Measurements from ENCODE around the gene ZC3H8.
"Not testable (repeated sequence)": the region's sequence is repeated elsewhere in the genome, so short reads cannot be mapped to it uniquely, and the experiment has no call there.

Gene ZC3H8

DNA sequence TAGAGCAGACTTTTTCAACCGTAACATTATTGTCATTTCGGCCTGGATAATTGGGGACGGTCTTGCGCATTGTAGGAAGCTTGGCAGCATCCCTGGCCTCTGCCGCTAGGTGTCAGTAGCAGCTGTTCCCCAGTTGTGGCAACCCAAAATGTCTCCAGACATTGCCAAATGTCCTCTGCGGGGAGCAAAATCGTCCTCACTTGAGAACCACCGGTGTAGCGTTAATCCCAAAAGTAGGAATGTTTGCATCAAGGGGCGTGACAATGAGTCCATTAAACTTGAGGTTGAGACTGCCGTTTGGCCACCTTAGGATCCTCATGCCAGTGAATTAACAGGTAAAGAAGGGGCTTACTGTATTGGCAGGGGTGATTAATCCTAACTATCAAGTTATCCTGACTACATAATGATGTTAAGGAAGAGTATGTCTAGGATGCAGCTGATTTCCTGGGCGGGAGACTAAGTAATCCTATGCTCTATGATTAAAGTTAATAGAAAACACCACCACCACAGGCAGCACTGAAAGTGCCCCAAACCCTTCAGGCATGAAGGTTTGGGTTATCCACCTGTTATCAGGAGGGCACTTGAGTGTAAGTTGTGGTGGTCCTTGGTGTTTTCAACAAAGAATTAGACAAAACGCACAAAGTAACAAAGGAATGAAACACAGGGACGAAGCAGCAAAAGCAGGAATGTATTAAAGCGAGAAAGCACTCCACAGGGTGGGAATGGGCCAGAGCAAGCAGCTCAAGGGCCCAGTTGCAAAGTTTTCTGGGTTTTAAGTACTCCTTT is 4.9 kb upstream of the ZC3H8 start:
- DNase-seq (ENCODE audit: low read depth), result peak; percentile 63

DNA sequence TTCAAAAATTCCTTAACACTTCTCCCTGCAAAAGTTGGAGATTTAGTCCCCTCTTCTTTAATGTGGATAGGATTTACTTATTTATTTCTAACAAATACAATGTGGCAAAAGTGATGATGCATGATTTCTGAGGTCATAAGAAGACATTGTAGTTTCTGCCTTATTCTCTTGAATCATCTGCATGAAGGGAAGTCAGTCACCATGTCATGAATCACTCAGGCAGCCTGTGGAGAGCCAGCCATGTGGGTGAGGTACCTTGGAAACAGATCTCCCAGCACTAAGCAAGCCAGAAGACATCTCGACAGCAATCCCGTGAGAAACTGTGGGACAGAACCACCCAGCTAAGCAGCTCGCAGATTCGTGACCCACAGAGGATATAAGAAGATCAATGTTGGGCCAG is 2.7 kb upstream of the ZC3H8 start:
- peak; percentile 38 for DNase-seq (ENCODE audit: low read depth)

DNA sequence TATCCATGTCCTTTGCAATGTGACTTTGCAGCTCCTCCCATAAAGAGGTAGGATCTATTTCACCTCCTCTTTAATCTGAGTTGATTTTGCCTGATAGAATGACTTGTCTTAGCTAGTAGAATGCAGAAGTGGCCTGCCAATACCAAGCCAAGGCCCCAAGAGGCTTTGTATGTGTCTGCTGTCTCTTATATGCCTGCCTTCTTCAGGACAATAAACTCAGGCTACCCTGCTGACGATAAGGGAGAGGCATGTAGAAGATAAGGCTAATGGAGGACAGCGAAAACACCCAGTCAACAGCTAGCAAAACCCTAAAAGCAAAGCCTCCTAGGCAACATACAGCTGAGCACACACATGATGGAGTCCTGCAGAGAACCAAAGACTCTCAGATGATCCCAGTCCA is 1.8 kb upstream of the ZC3H8 start:
- no peak for DNase-seq (ENCODE audit: low read depth)

DNA sequence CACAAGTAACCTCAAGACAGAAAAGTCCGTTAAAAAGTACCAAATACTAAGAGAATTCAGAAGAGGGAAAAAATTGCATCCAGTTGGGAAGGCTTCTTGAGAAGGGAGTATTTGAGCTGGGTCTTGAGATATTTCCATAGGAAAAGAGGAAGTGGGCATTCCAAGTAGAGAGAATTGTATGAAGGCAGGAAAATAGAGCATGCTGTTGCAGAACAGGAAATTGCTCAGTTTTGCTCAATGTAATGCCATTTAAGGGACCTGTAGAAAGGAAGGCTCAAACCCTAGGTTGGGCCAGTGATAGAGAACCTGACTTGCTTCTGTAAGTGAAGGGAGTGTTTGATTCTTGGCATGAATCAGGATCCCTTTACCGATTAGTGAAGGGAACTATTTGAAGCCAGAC is 1.0 kb upstream of the ZC3H8 start:
- DNase-seq (ENCODE audit: low read depth), result no peak

DNA sequence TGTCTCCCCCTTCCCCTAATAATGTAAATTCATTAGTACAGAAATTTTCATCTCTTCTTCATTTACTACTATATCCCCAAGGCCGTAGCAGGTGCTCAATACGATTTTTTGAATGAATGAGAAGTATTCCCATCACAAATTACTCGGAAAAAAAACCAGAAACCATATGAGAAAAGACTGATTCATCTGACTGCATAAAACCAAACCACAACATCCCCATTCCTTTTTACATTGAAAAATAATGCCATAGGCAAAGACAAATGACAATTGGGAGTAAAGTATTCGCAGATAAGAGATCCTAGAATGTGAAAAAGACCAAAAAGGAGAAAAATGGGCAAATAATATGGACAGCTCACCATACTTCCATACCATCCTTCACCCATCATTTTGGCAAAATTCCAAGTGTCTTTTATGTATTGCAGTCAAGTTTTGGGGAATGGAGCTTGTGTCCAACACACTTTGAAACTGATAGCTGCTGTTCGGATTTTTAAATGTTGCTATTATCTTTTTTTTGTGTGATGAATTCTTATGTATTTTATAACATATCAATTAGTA is 1.5 kb downstream of the ZC3H8 start:
- DNase-seq (ENCODE audit: low read depth), result no peak

DNA sequence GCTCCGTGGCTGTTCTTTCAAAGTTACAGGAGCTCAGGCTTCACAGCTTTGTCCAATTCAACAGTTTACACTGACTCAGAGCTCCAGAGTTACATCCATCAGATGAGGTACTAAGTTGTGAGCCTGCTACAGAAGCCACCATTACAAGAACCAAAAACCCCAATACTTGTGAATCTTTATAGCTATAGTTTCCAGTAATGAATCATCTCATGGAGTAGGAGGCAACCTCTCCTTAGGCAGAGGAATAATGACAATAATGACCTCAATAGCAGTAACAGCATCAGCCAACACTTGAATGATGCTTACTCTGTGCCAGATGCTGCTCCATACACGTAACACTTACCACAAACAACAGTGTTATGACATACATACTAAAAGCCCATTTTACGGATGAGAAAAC is 3.6 kb downstream of the ZC3H8 start:
- DNase-seq (ENCODE audit: low read depth), result no peak

DNA sequence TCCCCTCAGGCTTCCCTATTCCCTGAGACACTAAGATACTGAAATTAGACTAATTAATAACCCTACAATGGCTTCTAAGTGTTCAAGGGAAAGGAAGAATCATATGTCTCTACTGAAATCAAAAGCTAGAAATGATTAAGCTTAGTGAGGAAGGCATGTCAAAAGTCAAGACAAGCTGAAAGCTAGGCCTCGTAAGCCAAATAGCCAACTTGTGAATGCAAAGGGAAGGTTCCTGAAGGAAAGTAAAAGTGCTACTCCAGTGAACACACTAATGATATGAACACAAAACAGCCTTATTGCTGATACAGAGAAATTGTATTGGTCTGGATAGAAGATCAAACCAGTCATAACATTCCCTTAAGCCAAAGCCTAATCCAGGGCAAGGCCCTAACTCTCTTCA is 10.0 kb downstream of the ZC3H8 start:
- DNase-seq (ENCODE audit: low read depth), result no peak

DNA sequence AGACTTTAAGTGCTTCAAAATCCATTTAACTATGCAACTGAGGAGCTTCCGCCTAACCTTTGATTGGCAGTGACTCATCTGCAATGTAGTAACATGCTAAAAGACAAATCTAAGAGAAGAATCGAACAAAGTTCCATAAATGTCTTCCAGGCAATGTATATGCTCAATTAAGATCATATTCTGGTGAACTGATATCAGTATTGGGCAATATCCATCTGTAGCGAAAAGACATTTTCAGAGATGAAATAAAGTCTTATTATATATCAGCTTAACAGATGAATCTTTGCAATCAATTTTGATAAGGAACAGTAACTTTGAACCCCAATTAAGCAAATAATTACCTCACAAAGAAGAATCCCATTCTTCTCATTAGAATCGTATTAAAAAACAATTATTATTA is 11.6 kb downstream of the ZC3H8 start:
- DNase-seq (ENCODE audit: low read depth), result peak; percentile 2

- no peak for DNase-seq (ENCODE audit: low read depth)
Measured at GRCh38 chr2:112242384-112242783, 12.5 kb downstream of the ZC3H8 start.

DNA sequence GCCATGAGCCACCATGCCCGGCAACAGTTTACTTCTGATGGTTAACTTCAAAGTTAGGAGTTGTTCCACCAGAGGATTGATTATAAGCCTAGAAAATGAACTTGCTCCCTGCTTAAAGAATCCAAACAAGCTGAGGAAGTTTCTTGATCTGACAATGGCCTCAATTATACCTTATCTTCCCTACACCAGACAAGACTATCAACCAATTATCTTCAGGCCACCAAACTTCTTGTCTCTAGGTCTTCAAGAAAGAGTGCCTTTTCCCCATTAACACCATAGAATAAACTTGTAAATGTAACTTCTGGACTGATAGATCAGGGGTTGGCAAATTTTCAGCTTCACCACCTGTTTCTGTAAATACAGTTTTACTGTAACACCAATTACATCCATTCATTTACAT is 15.0 kb downstream of the ZC3H8 start:
- no peak for DNase-seq (ENCODE audit: low read depth)

- DNase-seq (ENCODE audit: low read depth), result no peak
Measured at GRCh38 chr2:112230371-112230770, 24.5 kb downstream of the ZC3H8 start.

GRCh38 chr2:112229348-112229747 is 25.5 kb downstream of the ZC3H8 start:
- peak; percentile 1 for DNase-seq (ENCODE audit: low read depth)

GRCh38 chr2:112220831-112221230 is 34.0 kb downstream of the ZC3H8 start:
- no peak for DNase-seq (ENCODE audit: low read depth)

DNA sequence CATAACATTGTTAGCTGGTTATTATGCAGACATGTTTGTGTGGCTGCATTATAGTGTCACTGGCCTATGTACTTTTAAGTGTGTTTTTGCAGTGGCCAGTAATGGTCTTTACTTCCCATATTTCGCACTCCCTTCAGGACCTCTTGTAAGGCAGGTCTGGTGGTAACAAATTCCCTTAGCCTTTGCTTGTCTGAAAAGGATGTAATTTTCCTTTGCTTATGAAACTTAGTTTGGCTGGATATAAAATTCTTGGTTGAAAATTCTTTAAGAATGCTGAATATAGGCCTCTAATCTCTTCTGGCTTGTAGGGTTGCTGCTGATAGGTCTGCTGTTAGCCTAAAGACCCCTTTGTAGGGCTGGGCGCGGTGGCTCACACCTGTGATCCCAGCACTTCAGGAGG is 34.7 kb downstream of the ZC3H8 start:
- no peak for DNase-seq (ENCODE audit: low read depth)

- DNase-seq (ENCODE audit: low read depth), result no peak
Measured at GRCh38 chr2:112217854-112218253, 37.0 kb downstream of the ZC3H8 start.

- DNase-seq (ENCODE audit: low read depth), result peak; percentile 42
Measured at GRCh38 chr2:112216167-112216566, 38.7 kb downstream of the ZC3H8 start.

DNA sequence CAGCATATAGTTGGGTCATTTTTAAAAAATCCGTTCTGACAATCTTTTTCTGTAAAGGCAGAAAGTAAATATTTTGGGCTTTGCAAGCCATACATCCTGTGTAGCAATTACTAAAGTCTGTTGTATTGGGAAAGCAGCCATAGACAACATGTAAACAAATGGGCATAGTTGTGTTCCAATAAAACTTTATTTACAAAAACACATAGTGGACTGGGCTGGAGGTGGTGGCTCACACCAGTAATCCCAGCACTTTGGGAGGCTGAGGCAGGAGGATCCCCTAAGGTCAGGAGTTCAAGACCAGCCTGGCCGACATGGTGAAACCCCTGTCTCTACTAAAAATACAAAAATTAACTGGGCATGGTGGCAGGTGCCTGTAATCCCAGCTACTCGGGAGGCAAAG is 46.9 kb downstream of the ZC3H8 start:
- DNase-seq (ENCODE audit: low read depth), result not testable (repeated sequence)

DNA sequence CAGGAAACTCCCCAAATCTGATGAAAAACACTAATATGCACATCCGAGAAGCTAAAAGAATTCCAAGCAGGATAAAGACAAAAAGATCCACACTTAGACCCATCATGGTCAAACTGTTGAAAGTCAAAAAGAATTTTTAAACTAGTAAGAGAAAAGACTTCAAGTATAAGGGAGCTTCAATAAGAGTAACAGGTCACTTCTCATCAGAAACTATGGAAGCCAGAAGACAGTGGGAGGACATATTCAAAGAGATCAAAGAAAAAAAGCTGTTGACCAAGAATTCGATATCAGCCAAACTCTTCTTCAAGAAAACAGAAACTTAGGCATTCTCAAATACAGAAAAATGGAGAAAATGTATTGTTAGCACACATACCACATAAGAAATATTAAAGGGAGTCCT is 50.4 kb downstream of the ZC3H8 start:
- peak; percentile 41 for DNase-seq (ENCODE audit: low read depth)

GRCh38 chr2:112201696-112202430 is 53.0 kb downstream of the ZC3H8 start:
- no peak for DNase-seq (ENCODE audit: low read depth)

DNA sequence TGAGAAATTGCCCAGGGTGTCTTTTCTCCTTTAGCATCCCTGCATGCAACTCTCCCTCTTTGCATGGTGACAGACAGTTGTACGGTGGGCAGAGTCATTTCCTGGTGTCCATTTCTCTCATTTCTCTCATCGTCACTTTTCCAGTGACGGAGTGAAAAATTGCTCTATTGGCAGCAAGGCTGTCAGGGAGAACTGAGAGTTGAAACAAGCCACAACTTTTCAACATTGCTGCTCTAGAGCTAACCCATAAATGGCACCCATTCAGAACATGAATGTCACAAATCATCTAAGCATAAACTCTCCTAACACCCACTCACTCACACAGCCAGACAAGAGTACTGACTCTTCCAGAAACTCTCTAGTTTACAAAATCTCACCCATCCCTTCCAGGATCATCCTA is 55.7 kb downstream of the ZC3H8 start:
- DNase-seq (ENCODE audit: low read depth), result no peak

- no peak for DNase-seq (ENCODE audit: low read depth)
Measured at GRCh38 chr2:112198780-112199179, 56.1 kb downstream of the ZC3H8 start.

DNA sequence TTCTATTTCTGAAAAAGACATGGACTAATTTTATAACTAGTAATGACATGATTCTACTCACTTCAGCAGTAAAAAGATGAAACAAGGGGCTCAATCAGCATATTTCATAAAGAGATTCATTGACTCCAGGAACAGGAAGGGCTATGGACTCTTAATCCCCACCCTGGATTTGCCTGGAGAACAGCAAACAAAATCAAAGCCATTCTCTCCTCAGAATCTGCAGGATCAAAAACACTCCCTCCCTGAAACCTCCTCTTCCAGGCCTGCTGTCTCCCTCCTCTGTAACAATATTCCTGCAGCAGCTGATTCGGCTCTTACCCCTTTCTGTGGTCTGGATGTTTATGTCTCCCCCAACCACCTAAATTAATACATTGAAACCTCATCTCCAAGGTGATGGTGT is 57.0 kb downstream of the ZC3H8 start:
- DNase-seq (ENCODE audit: low read depth), result no peak

DNA sequence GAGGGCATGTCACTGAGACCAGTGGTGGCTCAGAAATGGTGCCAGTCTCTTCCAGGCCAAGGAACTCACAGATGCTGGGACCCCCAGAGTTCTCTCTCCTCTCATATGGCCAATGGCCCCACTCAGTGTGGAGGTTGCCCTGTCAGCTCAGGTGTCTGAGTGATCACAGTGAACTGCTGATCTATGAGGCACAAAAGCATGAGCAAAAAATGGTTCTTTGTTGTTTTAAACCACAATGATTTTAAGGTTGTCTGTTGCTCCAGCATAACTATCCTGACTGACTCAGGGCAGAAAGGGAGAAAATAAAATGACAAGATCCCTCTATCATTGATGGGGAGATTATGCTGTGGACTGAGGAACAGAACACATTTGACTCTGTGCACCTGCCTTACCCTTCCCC is 58.9 kb downstream of the ZC3H8 start:
- no peak for DNase-seq (ENCODE audit: low read depth)
